Left ventricle myocardium inferior (tissue), 1 donor: ENCODE data around the gene EFS. TPM values are rescaled to one million over a fixed set of nuclear protein-coding genes. Genes with fewer than 3 reads are reported as not detected.

Experiments
- DNase-seq: peaks from one replicate; pipeline ENCODE4 v3.0.0-alpha.2; 2020
- H3K27ac ChIP-seq: fragments of 200-600 bp; replicated peaks from 2 replicates; pipeline ENCODE4 v1.8.0; 2021
- H3K27me3 ChIP-seq: fragments of 200-600 bp; 2 replicates; pipeline ENCODE4 v1.8.0; 2021; ENCODE audit warnings: low read depth
- H3K36me3 ChIP-seq: fragments of 200-600 bp; 2 replicates; pipeline ENCODE4 v1.8.0; 2021
- H3K4me1 ChIP-seq: fragments of 200-600 bp; 2 replicates; pipeline ENCODE4 v1.8.0; 2021
- H3K4me3 ChIP-seq: fragments of 200-600 bp; 2 replicates; pipeline ENCODE4 v1.8.0; 2021; ENCODE audit warnings: mild to moderate bottlenecking, moderate library complexity
- H3K9me3 ChIP-seq: fragments of 200-600 bp; replicated peaks from 2 replicates; pipeline ENCODE4 v1.8.0; 2021
- CTCF ChIP-seq: fragments of 200-600 bp; IDR thresholded peaks from 2 replicates; pipeline ENCODE4 v1.8.0; 2021; ENCODE audit warnings: antibody characterized with exemption, mild to moderate bottlenecking, borderline replicate concordance
- intact Hi-C: fragments of 100-400 bp; cut with micrococcal nuclease; formaldehyde crosslinking; loops from one replicate; pipeline ENCODE4 v1.11.0; 2022
- total RNA-seq: library from RNA; stranded (reverse); fragmentation: NEBNext Ultra II Directional; extraction: Animal tissue kit (Norgen Biotek cat#: 25700); gene quantifications from one replicate; pipeline ENCODE4 v1.2.1, GENCODE V29; 2021
- donor health status: DM: no; HTN: yes; CAD: no; lungs with severe emphysema.

The EFS gene
- total RNA-seq, 1 donor from 2014 or later = 3.6 TPM

- intact Hi-C loops = no loop called here
- DNase-seq = no peak
- peaks cover 10% of the 10 kb centered on the region for H3K27me3 ChIP-seq
- no peaks in the 10 kb centered on the region for H3K36me3 ChIP-seq
- H3K27ac ChIP-seq = no peak overlapping the region
- no peaks in the 10 kb centered on the region for H3K9me3 ChIP-seq
- no peak for TF ChIP-seq CTCF
- H3K4me3 ChIP-seq = no peak overlapping the region
- peaks cover 32% of the 10 kb centered on the region for H3K4me1 ChIP-seq
Measured at GRCh38 chr14:23349156-23349845, 15.7 kb downstream of the EFS start.

- no peak for DNase-seq
- no peak for TF ChIP-seq CTCF
- Histone ChIP-seq H3K27me3 (peaks cover 10% of the 10 kb centered on the region), H3K27ac (no peak overlapping the region), H3K4me1 (peaks cover 31% of the 10 kb centered on the region), H3K36me3 (no peaks in the 10 kb centered on the region), H3K4me3 (no peak overlapping the region), H3K9me3 (no peaks in the 10 kb centered on the region)
- intact Hi-C loops = no loop called here
Measured at GRCh38 chr14:23348297-23348655, 16.7 kb downstream of the EFS start.

- no peak for TF ChIP-seq CTCF
- DNase-seq = no peak
- H3K27me3 ChIP-seq = peaks cover 10% of the 10 kb centered on the region
- no peak overlapping the region for H3K4me3 ChIP-seq
- no peaks in the 10 kb centered on the region for H3K36me3 ChIP-seq
- H3K4me1 ChIP-seq = peaks cover 25% of the 10 kb centered on the region
- H3K9me3 ChIP-seq = no peaks in the 10 kb centered on the region
- H3K27ac ChIP-seq = no peak overlapping the region
- intact Hi-C loops = no loop called here
Measured at GRCh38 chr14:23347406-23348296, 17.3 kb downstream of the EFS start.

GRCh38 chr14:23346693-23347405, 18.1 kb downstream of the EFS start:
- Histone ChIP-seq H3K36me3 (no peaks in the 10 kb centered on the region), H3K4me1 (peaks cover 17% of the 10 kb centered on the region), H3K27me3 (peaks cover 6% of the 10 kb centered on the region), H3K4me3 (no peak overlapping the region), H3K9me3 (no peaks in the 10 kb centered on the region), H3K27ac (peak overlapping the region; percentile 44)
- no peak for DNase-seq
- TF ChIP-seq CTCF = no peak
- intact Hi-C loops = no loop called here

GRCh38 chr14:23345987-23346692, 18.8 kb downstream of the EFS start:
- Histone ChIP-seq H3K4me1 (peaks cover 13% of the 10 kb centered on the region), H3K36me3 (no peaks in the 10 kb centered on the region), H3K27me3 (no peaks in the 10 kb centered on the region), H3K27ac (peak overlapping the region; percentile 44), H3K9me3 (no peaks in the 10 kb centered on the region), H3K4me3 (no peak overlapping the region)
- DNase-seq = no peak
- peak; percentile 25 for TF ChIP-seq CTCF
- intact Hi-C loops = no loop called here
